SHP77 (cell line): ENCODE results near the gene PCDHB15.
"Not testable (repeated sequence)": the region's sequence is repeated elsewhere in the genome, so short reads cannot be mapped to it uniquely, and the experiment has no call there.

Experiments used
- DNase-seq, 2 experiments: peaks; one replicate each; lab custom pipeline; 2025; lab: John Stamatoyannopoulos, UW

Gene PCDHB15

GRCh38 chr5:141247434-141247833 lies 2.2 kb downstream of the PCDHB15 start:
- DNase-seq, result not testable (repeated sequence)

- DNase-seq, result no peak
These were observed 5.4 kb downstream of the PCDHB15 start for GRCh38 chr5:141250576-141250975.

- no peak for DNase-seq
These were observed 13.3 kb downstream of the PCDHB15 start for GRCh38 chr5:141258464-141258863.

- no peak for DNase-seq
These were observed 13.8 kb downstream of the PCDHB15 start for GRCh38 chr5:141258948-141259347.

- DNase-seq, result no peak
These were observed 15.5 kb downstream of the PCDHB15 start for GRCh38 chr5:141260458-141261237.

GRCh38 chr5:141261238-141261546 lies 16.0 kb downstream of the PCDHB15 start:
- DNase-seq, result no peak

- DNase-seq, result no peak
These were observed 24.0 kb downstream of the PCDHB15 start for GRCh38 chr5:141269195-141269594.

GRCh38 chr5:141272906-141273305 lies 27.7 kb downstream of the PCDHB15 start:
- DNase-seq, result no peak

- no peak for DNase-seq
These were observed 53.2 kb downstream of the PCDHB15 start for GRCh38 chr5:141298376-141298775.
